ENCODE measurements around the gene ORC2. TPM values are rescaled to one million over a fixed set of nuclear protein-coding genes. Genes with fewer than 3 reads are reported as not detected.

The ORC2 gene
- total RNA-seq, 1 experiment from 2014 or later, result 56.0 TPM

DNA sequence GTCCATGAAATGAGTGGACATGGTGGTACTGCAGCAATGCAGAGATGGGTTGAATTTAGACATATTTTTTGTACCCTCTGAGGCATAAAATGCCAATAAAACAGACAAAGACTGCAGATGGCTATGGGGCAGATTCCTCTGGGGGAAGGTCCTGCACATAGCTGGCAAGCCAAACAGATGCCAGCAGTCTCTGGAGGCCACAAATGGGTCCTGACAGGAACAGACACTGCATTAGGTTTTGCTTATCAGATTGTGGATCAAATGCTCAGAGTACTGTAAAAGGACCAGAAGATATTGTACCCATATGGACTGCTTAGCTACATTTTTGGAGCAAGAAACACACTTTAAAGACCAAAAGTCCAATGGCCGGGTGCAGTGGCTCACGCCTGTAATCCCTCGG is 40.9 kb upstream of the ORC2 start (continued):
- no peak for TF ChIP-seq FOXJ3 (CRISPR knock-in tag; IDR thresholded peaks at IDR 0.05; ENCODE audit: borderline replicate concordance)

DNA sequence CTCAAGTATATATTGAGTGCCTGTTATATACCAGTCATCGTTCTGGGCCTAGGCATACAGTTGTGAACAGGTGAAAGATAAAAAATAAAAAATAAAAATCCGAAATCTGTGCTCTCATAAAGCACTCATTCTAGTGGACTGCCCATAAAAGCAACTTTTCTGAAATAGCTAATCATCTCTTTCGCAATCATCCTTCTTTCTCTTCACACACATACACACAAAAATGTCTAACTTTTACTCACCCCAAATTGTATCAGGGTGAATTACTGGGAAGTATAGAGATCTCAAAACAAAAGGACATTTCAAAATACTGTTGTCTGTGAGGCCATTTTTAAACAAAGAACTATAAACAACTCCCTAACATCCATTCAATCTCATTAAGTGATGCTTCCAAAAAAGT is 29.6 kb upstream of the ORC2 start:
- H3K27ac Mint-ChIP-seq, result no peak overlapping the region
- H3K4me1 Mint-ChIP-seq, result no peaks in the 10 kb centered on the region

DNA sequence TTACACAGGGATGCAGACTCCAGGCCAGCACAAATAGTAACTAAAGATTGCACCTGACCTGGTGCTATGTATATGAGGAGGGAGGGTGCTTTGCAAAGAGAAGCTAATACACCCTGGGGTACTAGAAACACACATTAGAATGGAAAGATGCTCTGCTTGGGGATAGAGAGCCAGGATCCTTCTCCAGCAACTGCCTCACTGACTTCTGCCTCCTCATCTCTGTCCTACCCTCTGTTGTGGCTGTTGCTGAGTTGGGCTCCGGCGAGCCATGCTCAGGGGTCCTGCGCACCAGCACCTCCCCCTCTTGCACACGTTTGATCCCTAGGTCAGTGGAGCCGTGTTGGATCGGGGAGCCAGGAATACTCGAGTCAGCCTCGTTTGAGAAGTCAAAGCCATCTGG is 23.7 kb upstream of the ORC2 start:
- POLR2A ChIA-PET, result no interaction called here
- ATAC-seq, result peak; percentile 52
- DNase-seq (ENCODE audit: low spot score), result no peak
- Mint-ChIP-seq H3K36me3 (no peaks in the 10 kb centered on the region), H3K4me3 (no peak overlapping the region), H3K27ac (peak overlapping the region; percentile 64), H3K27me3 (ENCODE audit: low read depth) (no peaks in the 10 kb centered on the region), H3K9me3 (no peaks in the 10 kb centered on the region), H3K4me1 (peaks cover 5% of the 10 kb centered on the region)
- CTCF ChIA-PET, result interaction anchor here (0.8 kb wide), 1 partner anchor 15 kb away, joined by 3 read pairs; no protein-coding TSS in a partner anchor
- TF ChIP-seq TCF7 (CRISPR knock-in tag; IDR thresholded peaks at IDR 0.05; ENCODE audit: low read depth) (no peak), JAZF1 (CRISPR knock-in tag; IDR thresholded peaks at IDR 0.05) (no peak)
- TF ChIP-seq, protein P1, sequence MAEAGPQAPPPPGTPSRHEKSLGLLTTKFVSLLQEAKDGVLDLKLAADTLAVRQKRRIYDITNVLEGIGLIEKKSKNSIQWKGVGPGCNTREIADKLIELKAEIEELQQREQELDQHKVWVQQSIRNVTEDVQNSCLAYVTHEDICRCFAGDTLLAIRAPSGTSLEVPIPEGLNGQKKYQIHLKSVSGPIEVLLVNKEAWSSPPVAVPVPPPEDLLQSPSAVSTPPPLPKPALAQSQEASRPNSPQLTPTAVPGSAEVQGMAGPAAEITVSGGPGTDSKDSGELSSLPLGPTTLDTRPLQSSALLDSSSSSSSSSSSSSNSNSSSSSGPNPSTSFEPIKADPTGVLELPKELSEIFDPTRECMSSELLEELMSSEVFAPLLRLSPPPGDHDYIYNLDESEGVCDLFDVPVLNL (CRISPR knock-in tag; IDR thresholded peaks at IDR 0.05; ENCODE audit: borderline replicate concordance, low read depth), result no peak

More for the DNA sequence above, 29.6 kb upstream of the ORC2 start:
- ATAC-seq (no peak), DNase-seq (ENCODE audit: low spot score) (no peak)
- 0 out of 2 replicates have a peak, but pooled peaks cover 2% of the 10 kb centered on the region for H3K36me3 Mint-ChIP-seq
- no peak for TF ChIP-seq CREM (CRISPR knock-in tag; IDR thresholded peaks at IDR 0.05)
- TF ChIP-seq JUN (CRISPR knock-in tag; IDR thresholded peaks at IDR 0.05), result no peak
- TF ChIP-seq NR1H2 (CRISPR knock-in tag; IDR thresholded peaks at IDR 0.05), result no peak
- TF ChIP-seq, protein P2, sequence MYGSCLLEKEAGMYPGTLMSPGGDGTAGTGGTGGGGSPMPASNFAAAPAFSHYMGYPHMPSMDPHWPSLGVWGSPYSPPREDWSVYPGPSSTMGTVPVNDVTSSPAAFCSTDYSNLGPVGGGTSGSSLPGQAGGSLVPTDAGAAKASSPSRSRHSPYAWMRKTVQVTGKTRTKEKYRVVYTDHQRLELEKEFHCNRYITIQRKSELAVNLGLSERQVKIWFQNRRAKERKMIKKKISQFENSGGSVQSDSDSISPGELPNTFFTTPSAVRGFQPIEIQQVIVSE (CRISPR knock-in tag; IDR thresholded peaks at IDR 0.05; ENCODE audit: borderline replicate concordance), result no peak
- no peak for TF ChIP-seq EMX1 (CRISPR knock-in tag; IDR thresholded peaks at IDR 0.05)
- TF ChIP-seq MYBL2 (CRISPR knock-in tag; IDR thresholded peaks at IDR 0.05), result no peak
- H3K27me3 Mint-ChIP-seq (ENCODE audit: low read depth), result no peaks in the 10 kb centered on the region
- no peak overlapping the region for H3K4me3 Mint-ChIP-seq
- H3K9me3 Mint-ChIP-seq, result no peaks in the 10 kb centered on the region
- CTCF ChIA-PET, result no interaction called here
- POLR2A ChIA-PET, result no interaction called here

DNA sequence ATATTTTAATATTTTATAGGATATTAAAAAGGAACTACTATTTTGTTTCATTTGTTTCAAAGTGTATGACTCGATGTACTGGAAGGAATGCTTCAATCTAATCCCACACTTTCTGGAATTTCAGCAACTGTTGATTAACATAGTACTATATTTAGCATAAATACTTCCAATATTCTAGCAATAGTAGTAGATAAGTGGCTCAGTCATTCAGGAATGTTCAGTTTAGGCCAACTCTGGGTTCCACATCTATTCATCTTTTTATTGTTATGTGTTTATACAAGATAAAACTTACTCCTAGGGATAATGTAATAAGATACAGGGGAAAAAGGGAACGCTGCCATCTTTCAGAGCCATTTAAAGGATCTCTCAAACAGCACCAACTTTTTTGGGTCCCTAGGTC is 22.3 kb upstream of the ORC2 start:
- no peaks in the 10 kb centered on the region for H3K9me3 Mint-ChIP-seq
- POLR2A ChIA-PET, result interaction anchor here (0.7 kb wide), 1 partner anchor 372 kb away, joined by 3 read pairs; no protein-coding TSS in a partner anchor
- ATAC-seq, result no peak
- TF ChIP-seq, protein P3, sequence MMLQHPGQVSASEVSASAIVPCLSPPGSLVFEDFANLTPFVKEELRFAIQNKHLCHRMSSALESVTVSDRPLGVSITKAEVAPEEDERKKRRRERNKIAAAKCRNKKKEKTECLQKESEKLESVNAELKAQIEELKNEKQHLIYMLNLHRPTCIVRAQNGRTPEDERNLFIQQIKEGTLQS (CRISPR knock-in tag; conservative IDR thresholded peaks at IDR 0.05), result no peak
- TF ChIP-seq TEAD1 (CRISPR knock-in tag; IDR thresholded peaks at IDR 0.05) (no peak), PRRX2 (CRISPR knock-in tag; IDR thresholded peaks at IDR 0.05) (no peak), HMGA2 (CRISPR knock-in tag; IDR thresholded peaks at IDR 0.05) (no peak), ZNF396 (CRISPR knock-in tag; IDR thresholded peaks at IDR 0.05; ENCODE audit: borderline replicate concordance) (no peak), IRF2 (CRISPR knock-in tag; IDR thresholded peaks at IDR 0.05; ENCODE audit: borderline replicate concordance, low read depth) (no peak)
- TF ChIP-seq, protein P2 (CRISPR knock-in tag; IDR thresholded peaks at IDR 0.05; ENCODE audit: borderline replicate concordance), result no peak
- TF ChIP-seq, protein P4, sequence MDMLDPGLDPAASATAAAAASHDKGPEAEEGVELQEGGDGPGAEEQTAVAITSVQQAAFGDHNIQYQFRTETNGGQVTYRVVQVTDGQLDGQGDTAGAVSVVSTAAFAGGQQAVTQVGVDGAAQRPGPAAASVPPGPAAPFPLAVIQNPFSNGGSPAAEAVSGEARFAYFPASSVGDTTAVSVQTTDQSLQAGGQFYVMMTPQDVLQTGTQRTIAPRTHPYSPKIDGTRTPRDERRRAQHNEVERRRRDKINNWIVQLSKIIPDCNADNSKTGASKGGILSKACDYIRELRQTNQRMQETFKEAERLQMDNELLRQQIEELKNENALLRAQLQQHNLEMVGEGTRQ (CRISPR knock-in tag; IDR thresholded peaks at IDR 0.05), result no peak
- TF ChIP-seq, protein P5, sequence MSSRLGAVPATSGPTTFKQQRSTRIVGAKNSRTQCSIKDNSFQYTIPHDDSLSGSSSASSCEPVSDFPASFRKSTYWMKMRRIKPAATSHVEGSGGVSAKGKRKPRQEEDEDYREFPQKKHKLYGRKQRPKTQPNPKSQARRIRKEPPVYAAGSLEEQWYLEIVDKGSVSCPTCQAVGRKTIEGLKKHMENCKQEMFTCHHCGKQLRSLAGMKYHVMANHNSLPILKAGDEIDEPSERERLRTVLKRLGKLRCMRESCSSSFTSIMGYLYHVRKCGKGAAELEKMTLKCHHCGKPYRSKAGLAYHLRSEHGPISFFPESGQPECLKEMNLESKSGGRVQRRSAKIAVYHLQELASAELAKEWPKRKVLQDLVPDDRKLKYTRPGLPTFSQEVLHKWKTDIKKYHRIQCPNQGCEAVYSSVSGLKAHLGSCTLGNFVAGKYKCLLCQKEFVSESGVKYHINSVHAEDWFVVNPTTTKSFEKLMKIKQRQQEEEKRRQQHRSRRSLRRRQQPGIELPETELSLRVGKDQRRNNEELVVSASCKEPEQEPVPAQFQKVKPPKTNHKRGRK (CRISPR knock-in tag; IDR thresholded peaks at IDR 0.05; ENCODE audit: borderline replicate concordance), result no peak
- TF ChIP-seq, protein P1 (CRISPR knock-in tag; IDR thresholded peaks at IDR 0.05; ENCODE audit: borderline replicate concordance, low read depth), result no peak
- TF ChIP-seq, protein P6, sequence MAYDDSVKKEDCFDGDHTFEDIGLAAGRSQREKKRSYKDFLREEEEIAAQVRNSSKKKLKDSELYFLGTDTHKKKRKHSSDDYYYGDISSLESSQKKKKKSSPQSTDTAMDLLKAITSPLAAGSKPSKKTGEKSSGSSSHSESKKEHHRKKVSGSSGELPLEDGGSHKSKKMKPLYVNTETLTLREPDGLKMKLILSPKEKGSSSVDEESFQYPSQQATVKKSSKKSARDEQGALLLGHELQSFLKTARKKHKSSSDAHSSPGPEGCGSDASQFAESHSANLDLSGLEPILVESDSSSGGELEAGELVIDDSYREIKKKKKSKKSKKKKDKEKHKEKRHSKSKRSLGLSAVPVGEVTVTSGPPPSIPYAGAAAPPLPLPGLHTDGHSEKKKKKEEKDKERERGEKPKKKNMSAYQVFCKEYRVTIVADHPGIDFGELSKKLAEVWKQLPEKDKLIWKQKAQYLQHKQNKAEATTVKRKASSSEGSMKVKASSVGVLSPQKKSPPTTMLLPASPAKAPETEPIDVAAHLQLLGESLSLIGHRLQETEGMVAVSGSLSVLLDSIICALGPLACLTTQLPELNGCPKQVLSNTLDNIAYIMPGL (CRISPR knock-in tag; IDR thresholded peaks at IDR 0.05), result no peak
- TF ChIP-seq, protein P7, sequence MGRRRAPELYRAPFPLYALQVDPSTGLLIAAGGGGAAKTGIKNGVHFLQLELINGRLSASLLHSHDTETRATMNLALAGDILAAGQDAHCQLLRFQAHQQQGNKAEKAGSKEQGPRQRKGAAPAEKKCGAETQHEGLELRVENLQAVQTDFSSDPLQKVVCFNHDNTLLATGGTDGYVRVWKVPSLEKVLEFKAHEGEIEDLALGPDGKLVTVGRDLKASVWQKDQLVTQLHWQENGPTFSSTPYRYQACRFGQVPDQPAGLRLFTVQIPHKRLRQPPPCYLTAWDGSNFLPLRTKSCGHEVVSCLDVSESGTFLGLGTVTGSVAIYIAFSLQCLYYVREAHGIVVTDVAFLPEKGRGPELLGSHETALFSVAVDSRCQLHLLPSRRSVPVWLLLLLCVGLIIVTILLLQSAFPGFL (CRISPR knock-in tag; IDR thresholded peaks at IDR 0.05; ENCODE audit: borderline replicate concordance), result no peak

More for the DNA sequence above, 22.3 kb upstream of the ORC2 start:
- DNase-seq (ENCODE audit: low spot score), result no peak
- Mint-ChIP-seq H3K36me3 (no peaks in the 10 kb centered on the region), H3K27ac (no peak overlapping the region), H3K27me3 (ENCODE audit: low read depth) (no peaks in the 10 kb centered on the region), H3K4me3 (no peak overlapping the region), H3K4me1 (peaks cover 5% of the 10 kb centered on the region)
- CTCF ChIA-PET, result interaction anchor here (2.6 kb wide), 1 partner anchor 192 kb away, joined by 6 read pairs; no protein-coding TSS in a partner anchor

Data from WTC11 (cell line).